ENCODE data around the gene GRIA4. TPM values are rescaled to one million over a fixed set of nuclear protein-coding genes. Genes with fewer than 3 reads are reported as not detected.

Gene GRIA4
- total RNA-seq, 4 donors from 2014 or later: 37.2 TPM; not detected in 3

DNA sequence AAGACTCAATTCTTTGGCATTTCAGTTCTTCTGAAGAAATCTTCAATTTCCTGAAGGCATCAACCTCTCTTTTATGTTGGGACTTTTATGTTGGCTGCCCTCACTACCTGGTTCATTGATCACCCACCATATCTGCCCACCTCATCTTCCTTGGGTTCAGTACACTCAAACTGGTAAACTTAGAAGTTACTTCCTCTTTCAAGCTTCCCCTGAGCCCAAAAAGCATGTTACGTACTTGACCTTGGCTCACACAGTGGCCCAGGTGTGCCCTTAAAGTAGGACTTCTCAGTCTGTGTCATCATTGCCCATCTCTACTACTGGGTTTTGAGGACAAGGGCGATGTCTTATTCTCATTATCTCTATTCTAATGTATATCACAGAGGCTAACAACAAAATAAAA, 86.1 kb downstream of the GRIA4 start:
- Histone ChIP-seq H3K36me3 (no peaks in the 10 kb centered on the region), H3K4me3 (no peak overlapping the region), H3K4me1 (no peaks in the 10 kb centered on the region), H3K9me3 (no peaks in the 10 kb centered on the region), H3K27ac (no peak overlapping the region), H3K27me3 (no peaks in the 10 kb centered on the region)
- TF ChIP-seq, protein P1, sequence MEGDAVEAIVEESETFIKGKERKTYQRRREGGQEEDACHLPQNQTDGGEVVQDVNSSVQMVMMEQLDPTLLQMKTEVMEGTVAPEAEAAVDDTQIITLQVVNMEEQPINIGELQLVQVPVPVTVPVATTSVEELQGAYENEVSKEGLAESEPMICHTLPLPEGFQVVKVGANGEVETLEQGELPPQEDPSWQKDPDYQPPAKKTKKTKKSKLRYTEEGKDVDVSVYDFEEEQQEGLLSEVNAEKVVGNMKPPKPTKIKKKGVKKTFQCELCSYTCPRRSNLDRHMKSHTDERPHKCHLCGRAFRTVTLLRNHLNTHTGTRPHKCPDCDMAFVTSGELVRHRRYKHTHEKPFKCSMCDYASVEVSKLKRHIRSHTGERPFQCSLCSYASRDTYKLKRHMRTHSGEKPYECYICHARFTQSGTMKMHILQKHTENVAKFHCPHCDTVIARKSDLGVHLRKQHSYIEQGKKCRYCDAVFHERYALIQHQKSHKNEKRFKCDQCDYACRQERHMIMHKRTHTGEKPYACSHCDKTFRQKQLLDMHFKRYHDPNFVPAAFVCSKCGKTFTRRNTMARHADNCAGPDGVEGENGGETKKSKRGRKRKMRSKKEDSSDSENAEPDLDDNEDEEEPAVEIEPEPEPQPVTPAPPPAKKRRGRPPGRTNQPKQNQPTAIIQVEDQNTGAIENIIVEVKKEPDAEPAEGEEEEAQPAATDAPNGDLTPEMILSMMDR (IDR thresholded peaks at IDR 0.05): no peak
- TF ChIP-seq POLR2A (IDR thresholded peaks at IDR 0.05): no peak
- intact Hi-C loops (cut with DNase I; ENCODE audit: low total_unique reads): no loop called here
- DNase-seq: no peak

DNA sequence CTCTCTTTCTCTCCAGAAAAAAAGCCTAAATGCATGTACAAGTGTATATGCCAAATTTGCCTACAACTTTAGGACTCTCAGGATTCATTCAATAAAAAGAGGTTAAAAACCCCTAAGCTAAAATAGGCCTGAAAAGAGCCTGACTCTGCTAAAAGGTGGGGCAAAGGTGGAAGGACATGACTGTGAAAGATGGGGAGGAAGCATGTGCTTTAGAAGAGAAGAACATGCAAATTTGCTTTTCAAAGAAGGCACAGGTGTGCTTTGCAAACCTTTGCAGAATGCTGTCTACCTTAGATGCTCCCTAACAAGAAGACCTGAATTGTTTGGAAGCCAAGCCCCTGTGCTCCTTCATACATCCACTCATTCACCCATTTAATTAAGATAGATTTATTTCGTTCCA, 87.4 kb downstream of the GRIA4 start:
- Histone ChIP-seq H3K9me3 (no peaks in the 10 kb centered on the region), H3K27ac (no peak overlapping the region), H3K27me3 (no peaks in the 10 kb centered on the region), H3K36me3 (no peaks in the 10 kb centered on the region), H3K4me3 (no peak overlapping the region), H3K4me1 (no peaks in the 10 kb centered on the region)
- DNase-seq: no peak
- intact Hi-C loops (cut with DNase I; ENCODE audit: low total_unique reads): no loop called here
- TF ChIP-seq POLR2A (IDR thresholded peaks at IDR 0.05): no peak
- TF ChIP-seq, protein P1 (IDR thresholded peaks at IDR 0.05): no peak

DNA sequence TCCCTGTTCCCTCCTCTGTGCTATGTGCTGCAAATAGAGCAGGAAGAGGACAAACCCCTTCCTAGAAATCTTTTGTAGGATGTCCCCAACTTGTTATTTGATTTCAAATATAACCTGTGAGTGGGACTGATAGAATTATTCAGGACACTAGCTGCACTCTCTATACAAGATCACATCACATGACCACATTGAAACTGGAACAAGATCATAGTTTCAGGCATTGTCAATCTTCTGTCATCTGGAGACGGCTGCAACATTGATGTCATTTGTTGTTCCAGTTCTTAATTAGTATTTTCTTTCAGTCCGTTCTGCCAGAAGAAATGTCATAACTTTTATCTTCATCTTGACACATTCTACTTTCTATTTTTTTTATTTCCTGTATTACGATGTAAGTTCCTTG, 89.3 kb downstream of the GRIA4 start:
- Histone ChIP-seq H3K4me3 (no peak overlapping the region), H3K9me3 (no peaks in the 10 kb centered on the region), H3K27ac (no peak overlapping the region), H3K27me3 (no peaks in the 10 kb centered on the region), H3K4me1 (no peaks in the 10 kb centered on the region), H3K36me3 (no peaks in the 10 kb centered on the region)
- TF ChIP-seq, protein P1 (IDR thresholded peaks at IDR 0.05): no peak
- no peak for TF ChIP-seq POLR2A (IDR thresholded peaks at IDR 0.05)
- intact Hi-C loops (cut with DNase I; ENCODE audit: low total_unique reads): no loop called here
- DNase-seq: no peak

DNA sequence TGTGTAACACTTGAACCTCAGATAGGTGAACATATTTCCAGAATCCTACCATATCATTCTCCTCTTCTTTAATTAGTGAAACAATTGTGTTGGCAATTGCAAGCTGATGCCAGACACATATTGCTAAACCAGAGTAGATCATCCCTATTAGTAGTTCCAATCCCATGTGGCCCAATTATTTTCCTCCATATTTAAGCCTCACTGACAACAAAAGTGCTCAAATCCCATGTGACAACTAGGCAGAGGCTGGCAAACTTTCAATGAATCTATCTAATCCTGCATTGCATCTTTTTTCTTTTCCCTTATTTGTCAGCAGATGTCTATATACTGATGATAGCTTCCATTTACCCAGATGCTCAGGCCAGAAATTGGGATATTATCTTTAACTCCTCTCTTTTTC, 90.4 kb downstream of the GRIA4 start:
- H3K4me1 ChIP-seq: no peaks in the 10 kb centered on the region
- TF ChIP-seq, protein P1 (IDR thresholded peaks at IDR 0.05): no peak
- TF ChIP-seq POLR2A (IDR thresholded peaks at IDR 0.05): no peak
- H3K36me3 ChIP-seq: no peaks in the 10 kb centered on the region
- intact Hi-C loops (cut with DNase I; ENCODE audit: low total_unique reads): no loop called here
- H3K27me3 ChIP-seq: no peaks in the 10 kb centered on the region
- H3K4me3 ChIP-seq: no peak overlapping the region
- no peaks in the 10 kb centered on the region for H3K9me3 ChIP-seq
- H3K27ac ChIP-seq: no peak overlapping the region
- no peak for DNase-seq

DNA sequence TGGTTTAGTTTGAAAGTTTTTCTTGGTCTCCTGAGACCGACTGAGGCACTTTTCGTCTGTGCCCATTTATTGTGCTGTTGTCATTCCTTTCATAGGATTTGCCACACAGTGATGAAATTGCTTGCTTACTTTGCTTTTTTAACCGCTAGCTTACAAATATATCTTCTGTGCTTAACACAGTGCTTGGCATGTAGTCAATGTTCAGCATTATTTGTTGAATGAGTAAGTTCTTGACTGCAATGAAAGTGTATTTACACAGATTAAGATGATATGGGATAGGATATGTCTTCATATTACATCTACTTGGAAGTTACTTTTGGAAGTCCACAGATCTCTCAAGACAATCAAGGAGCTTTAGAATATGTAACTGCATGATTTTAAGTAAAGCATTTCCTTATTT, 91.2 kb downstream of the GRIA4 start:
- Histone ChIP-seq H3K27ac (no peak overlapping the region), H3K9me3 (no peaks in the 10 kb centered on the region), H3K36me3 (no peaks in the 10 kb centered on the region), H3K27me3 (no peaks in the 10 kb centered on the region), H3K4me3 (no peak overlapping the region), H3K4me1 (no peaks in the 10 kb centered on the region)
- TF ChIP-seq POLR2A (IDR thresholded peaks at IDR 0.05): no peak
- TF ChIP-seq, protein P1 (IDR thresholded peaks at IDR 0.05): no peak
- DNase-seq: no peak
- intact Hi-C loops (cut with DNase I; ENCODE audit: low total_unique reads): no loop called here

Measured in uterus (tissue), 4 donors.